Stimulated activated CD4-positive, alpha-beta T cell treated with anti-CD3 and anti-CD28 coated beads, TNF-alpha, amount 100 ng/mL, for 4 hours (primary cell): ENCODE data around the gene CTNNB1.

ENCODE experiments used
- DNase-seq, 3 experiments: peaks; one replicate each; pipeline ENCODE4 v3.0.0-alpha.2; 2020; ENCODE audit warnings: low read depth in 3 of 3

CTNNB1 gene

DNA sequence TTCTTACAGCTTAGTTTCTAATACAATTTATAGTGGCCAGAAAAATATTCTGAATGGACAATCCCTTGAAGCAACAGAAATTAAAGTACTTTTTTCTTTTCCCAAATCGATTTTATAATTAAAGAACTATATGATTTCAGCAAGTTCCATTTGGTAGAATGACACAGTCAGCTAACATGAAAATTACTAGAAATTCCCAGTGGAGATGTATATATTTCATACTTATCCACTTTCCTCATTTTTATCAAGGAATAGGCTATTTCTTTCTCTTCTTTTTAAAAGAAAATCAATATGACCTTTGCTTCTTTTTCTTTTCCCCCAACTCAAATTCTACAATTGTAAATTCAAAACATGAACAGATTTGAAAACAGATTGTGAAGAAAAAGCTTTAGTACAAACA, 6.4 kb upstream of the CTNNB1 start:
- DNase-seq: no peak

DNA sequence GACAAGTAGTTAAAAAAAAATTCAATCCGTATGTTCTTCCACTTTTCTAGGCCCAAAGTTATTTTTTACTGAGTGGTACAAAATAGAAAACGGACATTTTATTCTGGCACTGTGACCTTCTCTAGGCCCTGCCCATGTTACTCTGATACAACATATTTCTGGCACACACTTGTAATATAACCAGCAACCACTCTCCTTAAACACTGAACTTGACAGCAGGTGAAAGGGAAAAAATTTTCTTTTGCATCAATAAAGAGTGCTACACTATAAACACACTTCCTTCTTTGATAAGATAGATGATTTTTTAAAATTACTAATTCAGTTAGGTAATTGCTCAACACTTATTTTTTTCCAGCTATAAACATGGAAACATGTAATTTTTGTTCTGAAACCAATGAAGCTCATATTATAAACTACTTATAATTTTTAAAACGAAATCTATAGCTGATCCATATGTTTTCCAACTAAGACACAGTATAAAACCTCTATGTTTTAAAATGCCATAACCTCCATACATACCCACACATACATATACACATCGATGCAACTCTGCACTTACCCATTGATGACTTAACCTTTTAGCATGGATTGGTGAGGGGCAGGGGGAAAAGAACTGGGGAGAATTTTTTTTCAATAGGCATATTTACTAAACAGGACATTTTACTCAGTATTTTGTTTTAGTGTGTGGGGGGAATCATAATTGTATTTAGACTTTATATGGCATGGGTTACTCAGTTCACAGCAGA, 5.3 kb upstream of the CTNNB1 start:
- no peak for DNase-seq

GRCh38 chr3:41194701-41195100, 4.6 kb upstream of the CTNNB1 start:
- DNase-seq: no peak

DNA sequence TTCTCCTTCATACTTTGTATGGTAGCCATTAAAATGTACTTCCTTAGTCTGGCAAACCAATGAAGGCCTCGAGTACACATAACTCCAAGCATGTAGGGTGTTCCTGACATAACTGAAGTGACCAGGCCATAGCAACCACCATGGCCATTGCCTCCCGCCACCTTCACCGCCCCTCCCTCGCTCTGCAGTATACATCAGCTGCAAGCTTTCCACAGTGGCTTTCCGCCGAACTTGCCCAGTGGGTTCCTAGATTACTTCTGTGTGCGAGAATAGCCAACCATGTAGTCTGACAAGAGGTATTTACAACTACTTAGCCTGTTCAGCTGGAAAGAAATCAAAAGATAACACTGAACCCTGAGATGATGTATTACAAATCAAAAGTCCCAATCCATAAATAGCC, 3.4 kb upstream of the CTNNB1 start:
- no peak for DNase-seq

DNA sequence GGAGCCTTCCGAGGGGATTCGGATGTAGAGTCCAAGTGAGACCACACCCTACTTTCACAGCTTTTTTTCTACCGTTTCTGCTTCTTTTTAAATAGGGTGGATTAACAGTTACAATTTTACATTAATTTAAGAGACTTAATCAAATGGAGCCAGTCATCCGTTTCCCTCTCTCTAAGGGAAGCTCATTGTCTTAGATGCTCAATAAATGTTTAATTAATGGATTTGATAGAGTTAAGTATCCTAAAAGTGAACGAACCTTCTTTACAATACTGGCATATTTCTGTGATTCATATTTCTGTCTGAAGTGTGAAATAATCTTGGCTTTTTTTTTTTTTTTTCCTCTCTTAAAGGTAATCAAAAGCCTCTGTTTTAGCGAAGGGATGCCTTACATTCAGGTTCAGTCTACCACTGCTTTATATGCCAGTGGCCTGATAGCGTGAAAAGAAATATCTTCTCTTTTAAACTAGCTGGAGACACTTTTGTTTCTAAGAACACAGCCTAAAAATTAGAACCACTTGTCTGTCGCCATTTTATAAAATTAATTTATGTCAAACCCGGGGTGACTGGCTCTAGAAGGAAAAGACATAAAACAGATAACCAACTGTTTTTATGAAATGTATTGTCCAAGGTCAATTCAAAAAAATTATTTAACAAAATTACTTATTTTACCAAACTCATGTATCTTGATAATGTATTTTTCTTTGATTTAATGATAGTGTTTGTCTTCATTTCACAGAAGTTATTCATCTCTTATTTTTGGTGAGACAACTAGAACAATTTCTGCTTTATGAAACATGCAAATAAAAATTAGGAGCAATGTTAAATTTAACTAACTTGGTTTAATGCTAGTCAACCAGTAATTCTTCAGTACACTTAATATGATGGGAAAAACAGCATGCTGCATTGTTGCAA, 2.5 kb upstream of the CTNNB1 start:
- no peak for DNase-seq

DNA sequence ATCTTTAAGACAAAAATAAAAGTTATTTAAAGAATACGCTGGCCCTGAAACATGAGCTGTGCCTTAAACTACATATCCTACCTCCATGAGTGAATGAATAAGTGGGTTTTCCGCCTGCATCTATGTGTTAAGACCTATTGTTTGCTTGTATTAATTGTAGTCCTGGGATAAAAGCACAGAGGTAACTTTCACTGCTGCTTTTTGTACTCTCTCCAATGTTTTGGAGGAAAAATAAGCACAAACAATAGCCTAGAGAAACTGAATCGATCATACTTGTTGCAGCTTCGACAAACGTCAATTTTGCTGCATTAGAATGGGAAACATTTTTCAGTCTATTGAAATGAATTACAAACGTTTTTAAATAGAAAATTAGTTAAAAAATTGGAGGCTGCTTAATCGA, 1.3 kb upstream of the CTNNB1 start:
- DNase-seq: no peak

- no peak for DNase-seq
Observed at GRCh38 chr3:41198526-41198925, 779 bp upstream of the CTNNB1 start.

- peak; percentile 5 to 20 (median 14) for DNase-seq
Observed at GRCh38 chr3:41199866-41200668, 762 bp downstream of the CTNNB1 start.

GRCh38 chr3:41200669-41201021, 1.3 kb downstream of the CTNNB1 start:
- no peak for DNase-seq

DNA sequence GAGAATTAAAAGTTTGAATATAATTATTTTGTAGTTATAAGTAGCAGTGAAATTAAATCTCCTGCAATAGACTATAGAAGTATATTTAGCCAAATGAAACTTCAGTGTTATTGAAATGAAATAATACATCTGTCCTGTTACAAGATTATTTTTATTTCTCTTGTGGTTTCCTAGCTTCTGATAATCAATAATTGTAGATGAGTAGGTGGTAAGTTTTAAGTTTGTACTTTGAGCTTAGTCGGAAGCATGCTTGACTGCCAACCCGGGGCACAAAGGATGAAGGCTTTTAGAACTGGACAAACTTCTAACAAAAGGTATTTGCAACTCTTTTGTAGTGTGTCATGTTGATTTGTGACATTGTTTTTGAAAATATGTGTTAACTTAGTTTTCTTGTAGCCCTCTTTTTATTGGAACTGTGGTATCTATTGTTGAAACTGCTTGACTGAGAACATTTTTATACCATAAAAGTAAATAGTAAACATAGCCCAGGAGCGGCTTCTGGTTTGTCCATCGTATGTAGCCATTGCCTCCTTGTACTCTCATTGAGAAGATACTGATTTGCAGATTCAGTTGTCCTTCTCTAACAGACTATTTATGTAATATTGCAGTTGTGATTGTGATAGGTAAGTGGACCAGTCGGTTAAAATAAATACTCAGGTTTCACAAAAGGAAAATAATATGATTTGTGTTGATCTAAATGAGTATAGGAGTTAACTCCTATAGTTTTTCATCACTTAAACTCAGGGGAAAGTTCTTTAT, 2.9 kb downstream of the CTNNB1 start:
- DNase-seq: no peak

GRCh38 chr3:41202834-41203345, 3.6 kb downstream of the CTNNB1 start:
- DNase-seq: no peak

DNA sequence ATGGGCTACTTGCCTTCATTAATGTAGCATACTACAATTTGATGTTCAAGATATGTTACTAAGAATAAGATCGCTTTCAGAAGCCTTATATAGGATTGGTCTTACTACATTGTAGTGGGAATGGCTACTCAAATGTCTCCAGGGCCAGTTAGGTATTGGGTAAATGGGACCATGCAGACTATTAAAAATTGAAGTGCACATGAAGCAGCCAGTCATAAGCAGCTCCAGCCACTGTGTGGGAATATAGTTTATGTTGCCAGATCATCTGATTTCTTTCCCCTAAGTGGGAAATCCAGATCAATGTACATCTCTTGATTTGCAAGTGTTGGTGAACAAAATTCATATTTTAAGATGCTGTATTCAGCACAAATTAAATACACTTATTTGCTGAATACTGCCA, 5.1 kb downstream of the CTNNB1 start:
- DNase-seq: no peak

GRCh38 chr3:41205591-41205990, 6.3 kb downstream of the CTNNB1 start:
- DNase-seq: no peak

DNA sequence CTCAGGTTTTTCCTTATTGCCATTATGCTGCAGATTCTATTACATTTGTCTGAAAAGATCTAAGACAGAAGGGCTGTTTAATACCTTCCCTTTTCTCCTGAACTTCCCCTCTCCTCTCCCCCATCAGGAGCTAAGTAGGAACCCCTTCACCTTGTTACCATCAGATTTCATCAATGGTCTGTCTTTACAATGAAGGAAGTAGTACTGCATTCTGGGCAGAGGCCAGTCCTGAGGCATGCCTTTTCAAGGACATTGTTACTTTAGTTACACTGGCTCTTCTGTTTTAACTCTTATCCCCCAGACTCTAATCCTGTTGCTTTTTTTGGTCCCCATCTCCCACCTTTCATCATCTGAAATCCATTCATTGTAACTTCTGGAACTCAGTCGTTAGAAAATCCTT, 8.1 kb downstream of the CTNNB1 start:
- no peak for DNase-seq

- DNase-seq: no peak
Observed at GRCh38 chr3:41208507-41209220, 9.4 kb downstream of the CTNNB1 start.

- no peak for DNase-seq
Observed at GRCh38 chr3:41209646-41210045, 10.3 kb downstream of the CTNNB1 start.

GRCh38 chr3:41210966-41211365, 11.7 kb downstream of the CTNNB1 start:
- DNase-seq: no peak

- DNase-seq: no peak
Observed at GRCh38 chr3:41212088-41212487, 12.8 kb downstream of the CTNNB1 start.

- DNase-seq: no peak
Observed at GRCh38 chr3:41213588-41213987, 14.3 kb downstream of the CTNNB1 start.

DNA sequence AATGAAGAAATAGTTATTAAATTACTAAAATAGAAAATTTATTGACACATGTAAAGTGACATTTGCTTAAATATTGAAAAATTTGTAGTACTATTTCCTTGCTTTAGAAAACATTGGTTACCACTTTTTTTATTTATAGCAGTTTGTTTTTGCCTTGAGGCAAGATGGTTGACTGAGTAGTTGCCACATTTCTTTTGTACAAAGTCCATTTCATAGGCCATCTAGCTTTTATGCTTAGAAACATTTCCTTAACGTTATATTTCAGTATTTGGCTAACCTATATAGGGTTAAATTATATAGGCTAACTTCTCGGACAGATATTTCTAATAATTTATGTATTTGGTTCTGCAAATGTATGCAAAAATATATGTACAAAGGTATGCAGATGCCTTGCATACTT, 17.1 kb downstream of the CTNNB1 start:
- DNase-seq: no peak

DNA sequence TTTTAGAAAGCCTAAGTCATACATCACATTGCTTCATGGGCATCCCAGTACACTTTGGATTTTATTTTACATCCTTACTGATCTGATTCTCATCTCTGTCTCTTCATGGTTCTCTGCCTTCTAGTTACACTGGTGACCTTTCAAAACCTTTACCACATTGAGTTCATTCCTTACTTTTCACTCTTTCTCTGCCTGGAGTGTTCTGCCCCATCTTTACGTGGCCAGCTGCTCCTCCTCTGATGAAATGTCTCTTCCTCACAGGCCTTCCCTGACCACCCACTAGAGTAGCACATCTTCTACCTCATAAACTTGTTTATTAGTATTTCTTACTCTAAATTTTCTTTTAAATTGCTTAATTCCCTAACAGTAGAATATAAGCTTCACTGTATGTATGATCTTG, 17.7 kb downstream of the CTNNB1 start:
- no peak for DNase-seq
